NCI-H2029 (cell line): Measurements from ENCODE around the gene UBA3.

Source experiments
- DNase-seq: peaks from one replicate; lab custom pipeline; 2025; lab: John Stamatoyannopoulos, UW

UBA3 gene

GRCh38 chr3:69080233-69080920 lies at the start of gene UBA3:
Gene UBA3 (minus strand): TSS chr3:69080365. CDS start chr3:69080353, 12 bp downstream.
- peak; percentile 54 for DNase-seq

GRCh38 chr3:69129531-69129930 lies 49.4 kb upstream of the UBA3 start:
- DNase-seq: no peak

GRCh38 chr3:69128509-69128908 lies 48.3 kb upstream of the UBA3 start:
- DNase-seq: no peak

DNA sequence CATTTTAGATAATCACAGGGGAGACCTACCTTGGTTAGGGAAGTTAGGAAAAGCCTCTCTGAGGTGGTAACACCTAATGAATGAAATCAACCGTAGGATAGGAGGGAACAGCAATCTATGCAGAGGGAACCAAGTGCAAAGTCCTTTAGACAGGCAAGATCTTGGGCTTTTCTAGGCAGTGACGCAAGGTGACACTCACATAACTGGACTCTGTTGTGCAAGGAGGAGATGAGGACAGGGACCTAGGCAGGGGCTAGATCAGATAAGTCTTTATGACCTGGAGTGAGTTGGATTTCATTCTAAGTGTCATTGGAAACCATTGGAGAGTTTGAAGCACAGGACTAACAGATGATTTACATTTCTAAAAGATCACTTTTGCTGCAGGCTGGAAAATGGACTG lies 46.8 kb upstream of the UBA3 start:
- no peak for DNase-seq

GRCh38 chr3:69126216-69126615 lies 46.1 kb upstream of the UBA3 start:
- DNase-seq: no peak

DNA sequence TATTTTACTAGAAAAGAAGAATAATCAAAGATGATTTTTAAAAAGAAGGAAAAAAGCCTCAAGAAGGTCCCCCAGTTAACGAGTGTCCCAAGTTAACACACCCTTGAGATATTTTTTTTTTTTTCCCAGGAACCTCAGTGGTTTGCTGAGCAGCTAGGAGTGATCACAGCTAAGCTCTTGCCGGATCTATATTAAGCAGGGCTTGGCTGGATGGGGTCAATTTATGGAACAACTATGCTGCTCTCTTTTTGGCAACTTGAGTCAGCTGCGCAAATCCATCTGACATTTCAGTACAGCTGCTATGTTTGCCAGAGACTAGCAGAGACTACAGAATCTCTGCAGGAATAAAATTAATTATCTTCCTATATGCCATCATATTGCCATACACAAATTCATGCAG lies 42.2 kb upstream of the UBA3 start, which contains the start of gene LMOD3:
LMOD3 (minus strand) TSS at position 193 of the 400 bp plus-strand sequence. CDS start 209 bp downstream, outside the sequence.
- DNase-seq: no peak

DNA sequence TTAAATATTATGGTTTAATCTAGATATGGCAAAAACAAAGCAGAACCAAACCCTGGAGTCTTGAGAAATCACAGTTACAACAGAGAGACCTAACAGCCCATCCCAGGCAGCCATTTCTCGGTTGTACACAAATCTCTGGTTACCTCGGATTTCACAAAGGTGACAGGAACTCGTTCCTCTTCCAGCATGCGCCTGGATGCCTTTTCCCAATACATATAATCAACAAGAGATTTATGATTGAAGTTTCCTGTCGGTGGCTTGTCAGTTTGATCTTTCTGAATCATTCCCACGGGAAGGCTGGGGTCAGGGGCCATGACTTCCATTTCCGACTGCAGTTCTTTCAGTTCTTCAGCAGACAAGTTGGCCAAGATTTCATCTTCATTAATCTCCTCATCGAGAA lies 41.8 kb upstream of the UBA3 start:
- DNase-seq: no peak

GRCh38 chr3:69121513-69121912 lies 41.3 kb upstream of the UBA3 start:
- no peak for DNase-seq

GRCh38 chr3:69120879-69121464 lies 40.8 kb upstream of the UBA3 start:
- no peak for DNase-seq

DNA sequence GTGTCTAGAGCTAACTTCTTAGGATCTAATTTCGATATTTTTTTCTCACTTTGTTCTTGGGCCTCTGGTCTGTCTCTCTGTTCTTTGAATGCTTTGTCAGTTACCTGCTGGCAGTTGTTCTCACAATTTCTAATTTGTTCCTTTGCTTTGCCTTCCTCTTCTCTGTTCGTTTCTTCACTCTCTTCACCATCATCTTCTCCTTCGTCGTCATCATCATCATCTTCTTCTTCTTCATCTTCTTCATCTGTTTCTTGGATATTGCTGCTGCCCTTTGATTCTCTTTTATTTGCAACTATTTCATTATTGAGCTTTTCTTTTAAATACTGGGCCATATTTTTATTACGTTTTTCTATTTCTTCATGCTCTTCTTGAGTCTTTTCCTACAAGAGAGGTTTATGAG lies 39.5 kb upstream of the UBA3 start:
- no peak for DNase-seq

- no peak for DNase-seq
Measured at GRCh38 chr3:69119138-69119537, 39.0 kb upstream of the UBA3 start.

GRCh38 chr3:69118555-69118954 lies 38.4 kb upstream of the UBA3 start:
- DNase-seq: no peak

DNA sequence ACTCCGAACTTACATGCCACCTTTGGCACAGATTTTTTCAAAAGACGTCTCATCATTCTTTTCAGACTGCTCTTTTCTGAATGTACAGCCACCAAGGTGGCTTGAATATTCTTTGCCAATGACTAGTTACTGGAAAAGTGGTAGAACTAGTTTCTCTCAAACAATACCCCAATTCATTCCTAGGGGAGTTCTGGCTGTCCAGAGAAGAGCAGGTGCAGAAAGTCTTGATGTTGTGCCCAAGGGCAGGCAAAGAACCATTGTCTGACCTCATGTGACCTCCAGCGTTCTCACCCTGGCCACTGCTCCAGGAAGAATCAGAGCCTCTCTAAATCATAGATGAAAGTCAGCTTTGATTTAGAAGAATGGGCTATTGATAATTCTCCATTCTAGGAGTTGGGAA lies 36.7 kb upstream of the UBA3 start:
- DNase-seq: no peak

GRCh38 chr3:69116162-69116561 lies 36.0 kb upstream of the UBA3 start:
- no peak for DNase-seq

- no peak for DNase-seq
Measured at GRCh38 chr3:69115731-69116130, 35.6 kb upstream of the UBA3 start.

DNA sequence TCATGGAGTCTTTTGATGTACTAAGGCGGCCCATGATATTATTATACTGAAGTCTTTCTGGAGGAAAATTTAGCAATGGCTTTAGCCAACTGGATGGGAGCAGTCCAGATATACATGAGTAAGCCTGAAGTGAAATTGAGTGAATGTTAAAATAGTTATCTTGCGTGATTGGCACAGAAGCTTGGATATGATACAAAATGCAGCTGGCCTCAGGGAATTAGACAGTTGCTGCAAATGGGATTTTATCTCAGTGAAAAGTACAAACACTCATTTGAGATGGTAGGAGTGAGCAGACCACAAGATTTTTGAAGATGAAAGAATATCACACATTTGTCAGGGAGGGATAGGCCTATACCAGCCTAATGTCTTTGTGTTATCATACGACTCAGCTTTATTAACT lies 33.4 kb upstream of the UBA3 start:
- DNase-seq: no peak

DNA sequence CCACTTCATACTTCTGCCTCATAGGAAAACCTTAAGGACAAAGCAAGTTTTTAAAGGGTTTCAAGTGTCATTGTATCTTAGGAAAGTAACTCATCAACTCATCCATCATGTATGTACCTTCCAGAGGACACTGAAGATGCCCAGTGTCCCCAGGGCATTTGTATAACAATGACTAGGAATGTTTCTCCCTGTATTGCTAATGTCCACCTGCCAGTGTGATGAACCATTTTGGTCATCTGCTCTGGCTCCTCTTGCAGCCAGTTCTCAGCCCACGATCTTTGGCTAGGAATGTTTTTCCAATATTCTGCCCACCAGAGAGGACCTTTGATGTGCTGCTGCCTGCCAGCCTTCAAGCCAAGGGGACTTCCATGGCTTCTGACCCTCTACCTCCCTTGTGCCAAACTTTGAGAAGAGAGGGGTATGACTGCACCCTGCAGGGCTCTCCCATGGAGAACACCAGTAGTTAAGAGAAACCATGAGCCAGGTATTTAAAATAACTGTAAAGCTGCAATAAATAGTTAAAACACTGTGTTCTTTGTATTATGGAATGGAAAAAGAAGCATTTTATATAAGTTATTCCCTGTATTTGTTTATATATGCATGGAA lies 30.9 kb upstream of the UBA3 start:
- no peak for DNase-seq

DNA sequence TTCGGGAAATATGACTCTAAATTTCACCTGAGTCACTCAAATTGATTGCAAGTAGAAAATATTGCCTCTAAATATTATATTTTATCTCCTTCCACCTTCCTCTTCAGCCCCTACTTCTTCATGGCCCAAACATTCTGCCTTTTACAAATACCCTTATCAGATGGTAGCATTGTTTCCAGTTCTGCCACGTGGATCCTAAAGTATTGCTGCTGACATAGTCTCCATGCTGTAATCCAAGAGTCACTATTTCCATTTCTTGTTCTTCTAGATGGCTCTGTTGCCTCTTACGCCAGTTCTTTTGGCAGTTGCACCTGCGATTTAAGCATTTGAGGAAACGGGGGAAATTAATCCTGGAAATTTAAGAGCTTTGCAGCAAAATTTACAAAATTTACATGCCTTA lies 28.6 kb upstream of the UBA3 start:
- no peak for DNase-seq

- DNase-seq: no peak
Measured at GRCh38 chr3:69107841-69108240, 27.7 kb upstream of the UBA3 start.

GRCh38 chr3:69105320-69105719 lies 25.2 kb upstream of the UBA3 start:
- no peak for DNase-seq

DNA sequence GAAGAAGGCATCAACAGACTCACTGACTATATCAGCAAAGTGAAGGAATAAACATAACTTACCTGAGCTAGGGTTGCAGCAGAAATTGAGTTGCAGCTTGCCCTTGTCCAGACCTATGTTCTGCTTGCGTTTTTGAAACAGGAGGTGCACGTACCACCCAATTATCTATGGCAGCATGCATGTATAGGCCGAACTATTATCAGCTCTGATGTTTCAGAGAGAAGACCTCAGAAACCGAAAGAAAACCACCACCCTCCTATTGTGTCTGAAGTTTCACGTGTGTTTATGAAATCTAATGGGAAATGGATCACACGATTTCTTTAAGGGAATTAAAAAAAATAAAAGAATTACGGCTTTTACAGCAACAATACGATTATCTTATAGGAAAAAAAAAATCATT lies 24.4 kb upstream of the UBA3 start:
- no peak for DNase-seq

DNA sequence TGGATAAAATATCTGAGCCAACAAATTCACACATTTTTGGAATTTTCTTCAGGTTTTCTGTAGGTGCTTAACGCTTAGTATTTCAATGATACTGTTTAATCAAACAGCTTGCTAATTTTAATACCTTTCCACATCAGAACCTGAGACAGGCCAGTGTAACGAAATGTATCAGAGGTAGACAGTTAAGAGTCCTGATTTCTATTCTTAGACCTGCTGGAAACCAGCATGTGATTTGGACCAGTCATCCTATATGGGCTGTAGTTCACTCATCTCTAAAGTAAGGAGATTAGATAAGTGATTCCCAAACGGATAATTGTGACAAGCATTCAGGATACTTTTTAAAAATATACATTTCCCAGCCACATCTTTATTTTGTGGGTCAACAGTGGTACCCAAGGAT lies 23.0 kb upstream of the UBA3 start:
- DNase-seq: no peak

DNA sequence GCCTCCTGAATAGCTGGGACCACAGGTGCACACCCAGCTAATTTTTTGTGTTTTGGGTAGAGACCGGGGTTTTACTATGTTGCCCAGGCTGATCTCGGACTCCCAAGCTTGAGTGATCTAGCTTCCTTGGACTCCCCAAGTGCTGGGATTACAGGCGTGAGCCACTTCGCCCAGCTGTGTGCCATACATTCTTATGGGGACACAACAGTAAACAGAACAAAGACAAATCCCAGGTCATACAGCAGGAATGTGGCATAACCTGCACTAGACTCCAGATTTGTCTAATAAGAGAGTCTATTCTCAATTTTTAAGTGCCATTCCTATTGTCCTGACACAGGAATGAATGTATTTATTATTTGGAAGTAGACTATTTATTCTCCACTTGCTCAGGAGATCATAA lies 22.2 kb upstream of the UBA3 start:
- no peak for DNase-seq

GRCh38 chr3:69099576-69099975 lies 19.4 kb upstream of the UBA3 start:
- no peak for DNase-seq
